C4-2B (cell line): Measurements from ENCODE around the gene ADAMTS9.

Experiments used
- H3K27ac ChIP-seq: fragments of 450-650 bp; 2 replicates; pipeline ENCODE4 v1.5.1; 2017
- CTCF ChIP-seq: fragments of 450-650 bp; conservative IDR thresholded peaks from 2 replicates; pipeline ENCODE4 v1.5.1; 2017; ENCODE audit warnings: mild to moderate bottlenecking
- ZFX ChIP-seq: fragments of 450-650 bp; IDR thresholded peaks from 2 replicates; pipeline ENCODE4 v1.6.1; 2017

The ADAMTS9 gene

GRCh38 chr3:64601824-64602223 is 86.0 kb downstream of the ADAMTS9 start:
- H3K27ac ChIP-seq: no peak overlapping the region
- TF ChIP-seq CTCF: no peak
- TF ChIP-seq ZFX: no peak

GRCh38 chr3:64600246-64600950 is 87.4 kb downstream of the ADAMTS9 start:
- no peak overlapping the region for H3K27ac ChIP-seq
- no peak for TF ChIP-seq CTCF
- TF ChIP-seq ZFX: no peak

GRCh38 chr3:64599651-64600050 is 88.1 kb downstream of the ADAMTS9 start:
- H3K27ac ChIP-seq: no peak overlapping the region
- no peak for TF ChIP-seq ZFX
- TF ChIP-seq CTCF: no peak

DNA sequence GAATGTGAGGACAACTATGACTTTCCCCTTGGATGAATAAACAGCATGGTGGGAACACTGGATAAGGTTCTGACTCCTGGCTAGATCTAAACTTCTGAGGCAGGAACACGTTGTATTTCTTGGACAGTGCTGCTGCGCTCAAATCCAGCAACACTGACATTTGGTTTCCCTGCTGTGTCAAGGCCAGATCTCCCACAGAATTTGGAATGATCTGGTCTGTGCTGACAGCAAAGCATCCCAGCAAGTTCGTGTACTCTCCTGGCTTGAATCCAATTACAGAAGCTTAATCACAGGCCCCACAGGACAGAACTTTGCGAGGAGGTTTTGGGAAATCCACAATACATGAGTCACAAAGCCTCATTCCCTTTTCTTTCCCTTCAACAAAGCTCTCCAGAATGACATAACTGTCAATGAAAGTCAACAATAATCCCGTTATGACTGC is 92.5 kb downstream of the ADAMTS9 start:
- no peak overlapping the region for H3K27ac ChIP-seq
- TF ChIP-seq CTCF (no peak), ZFX (no peak)

DNA sequence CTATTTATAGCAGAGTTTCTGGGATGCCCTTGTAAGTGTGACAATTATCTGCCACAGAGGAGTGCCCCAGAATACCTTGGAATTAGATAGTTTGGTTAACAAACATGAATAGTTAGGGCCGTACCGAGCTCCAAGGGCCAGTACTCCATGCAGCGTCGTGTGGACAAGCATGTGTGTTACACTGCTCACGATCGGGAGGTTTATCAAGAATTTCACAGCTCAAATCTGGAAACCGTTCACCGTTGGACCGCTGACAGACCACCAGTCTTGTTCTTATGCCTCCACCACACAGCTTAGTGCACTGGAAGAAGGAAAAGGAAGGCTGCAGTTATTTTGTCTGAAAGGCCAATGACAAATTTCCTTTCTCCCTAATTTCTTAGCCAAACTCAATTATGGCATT is 93.7 kb downstream of the ADAMTS9 start:
- H3K27ac ChIP-seq: no peak overlapping the region
- TF ChIP-seq CTCF (no peak), ZFX (no peak)

DNA sequence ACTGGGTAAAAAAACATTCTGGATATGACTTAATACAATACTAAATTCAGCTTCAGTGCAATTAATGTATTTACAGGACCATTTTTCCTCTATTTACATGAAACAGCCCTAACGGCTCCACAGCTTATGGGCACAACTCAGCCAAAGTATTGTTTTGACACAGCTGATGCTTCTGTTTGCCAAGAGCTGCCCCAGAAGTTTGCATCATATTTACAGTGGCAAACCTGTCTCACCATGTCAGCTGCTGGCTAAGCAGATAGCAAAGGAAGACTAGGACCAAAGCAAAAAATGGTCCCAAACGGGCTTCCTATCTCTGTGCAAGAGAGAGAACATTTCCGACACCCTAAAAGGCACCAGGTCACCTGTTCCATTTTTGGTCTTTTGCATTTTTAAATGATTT is 94.5 kb downstream of the ADAMTS9 start:
- no peak overlapping the region for H3K27ac ChIP-seq
- TF ChIP-seq ZFX (no peak), CTCF (no peak)

GRCh38 chr3:64591615-64592014 is 96.2 kb downstream of the ADAMTS9 start:
- no peak overlapping the region for H3K27ac ChIP-seq
- TF ChIP-seq ZFX: no peak
- TF ChIP-seq CTCF: no peak
